Stomach (tissue), 9 donors: Measurements from ENCODE around the gene SCTR. TPM values are rescaled to one million over a fixed set of nuclear protein-coding genes. Genes with fewer than 3 reads are reported as not detected.

Source experiments
- DNase-seq, 2 donors: peaks; one replicate each; pipeline versions ENCODE4 v3.0.0 to v3.0.0-alpha.2; 2013 to 2019
- H3K27ac ChIP-seq, 5 donors: fragments of 200-600 bp in 4 of 5; sonication (generic) in 4 of 5; one replicate each; pipeline ENCODE4 v1.5.1; 2013 to 2019; ENCODE audit warnings: mild to moderate bottlenecking in 1 of 5, moderate library complexity in 1 of 5
- H3K27me3 ChIP-seq, 3 donors: fragments of 200-600 bp; sonication (generic); one replicate each; pipeline ENCODE4 v1.5.1; 2017 to 2019; ENCODE audit warnings: mixed run types in 1 of 3
- H3K36me3 ChIP-seq, 4 donors: fragments of 200-600 bp; sonication (generic); 1 replicate in 3 of 4; 2 replicates in 1 of 4; pipeline ENCODE4 v1.5.1; 2016 to 2019
- H3K4me1 ChIP-seq, 4 donors: fragments of 200-600 bp; sonication (generic); one replicate each; pipeline ENCODE4 v1.5.1; 2016 to 2019
- H3K4me3 ChIP-seq, 4 donors: fragments of 200-600 bp; sonication (generic) in 3 of 4; one replicate each; pipeline ENCODE4 v1.5.1; 2016 to 2019; ENCODE audit warnings: mild to moderate bottlenecking in 1 of 4
- H3K9me3 ChIP-seq, 4 donors: fragments of 200-600 bp; sonication (generic); one replicate each; pipeline ENCODE4 v1.5.1; 2016 to 2019
- EP300 ChIP-seq: sonication (generic); formaldehyde crosslinking; IDR thresholded peaks from one replicate; pipeline ENCODE4 v1.6.1; 2017; ENCODE audit warnings: antibody characterized with exemption
- POLR2A ChIP-seq, 4 donors: fragments of 450-650 bp; IDR thresholded peaks; one replicate each; pipeline ENCODE4 v1.6.1; 2016; ENCODE audit warnings: antibody characterized with exemption in 4 of 4, control low read depth in 2 of 4, mild to moderate bottlenecking in 1 of 4, moderate library complexity in 1 of 4
- POLR2AphosphoS5 ChIP-seq, 3 donors: sonication (generic); formaldehyde crosslinking; IDR thresholded peaks; one replicate each; pipeline ENCODE4 v1.6.1; 2016; ENCODE audit warnings: antibody characterized with exemption in 3 of 3
- WGBS, 5 donors: extraction: QIAGEN DNeasy Blood & Tissue Kit in 3 of 5; methylation state at CpG; one replicate each; pipeline versions ENCODE4 v1.1.5 to v1.1.7; 2013 to 2018; 5-methylcytosine and 5-hydroxymethylcytosine counted together
- intact Hi-C: fragments of 100-400 bp; cut with DNase I; formaldehyde crosslinking; loops from one replicate; pipeline ENCODE4 v1.15.1; 2023; ENCODE audit warnings: low total_unique reads
- polyA plus RNA-seq, 3 donors: library from polyadenylated mRNA; stranded (reverse); fragments of 200-250 nt; gene quantifications; one replicate each; pipeline ENCODE4 v1.2.3, GENCODE V29; 2013
- total RNA-seq, 5 donors: library from RNA; depleted of rRNA; stranded (reverse); fragments of >200 nt; gene quantifications; one replicate each; pipeline versions ENCODE4 v1.1.0 to v1.2.3, GENCODE V29; 2014 to 2016
- TF ChIP-seq, protein P1 (sequence below), 7 experiments: fragments of 450-650 bp in 4 of 7; fragments of 200-600 bp in 3 of 7; sonication (generic) in 3 of 7; IDR thresholded peaks; one replicate each; pipeline ENCODE4 v1.5.1; 2016 to 2019; ENCODE audit warnings: antibody characterized with exemption in 7 of 7, control low read depth in 2 of 7, mild to moderate bottlenecking in 1 of 7
- donor health status: healthy with polysubstance abuse.
- donor health status: Bipolar disorder and iron deficiency.
- donor health status: healthy.

SCTR gene
- total and polyA plus RNA-seq, 8 donors = 0.18 to 8.6 (median 4.1) TPM; not detected in 2

DNA sequence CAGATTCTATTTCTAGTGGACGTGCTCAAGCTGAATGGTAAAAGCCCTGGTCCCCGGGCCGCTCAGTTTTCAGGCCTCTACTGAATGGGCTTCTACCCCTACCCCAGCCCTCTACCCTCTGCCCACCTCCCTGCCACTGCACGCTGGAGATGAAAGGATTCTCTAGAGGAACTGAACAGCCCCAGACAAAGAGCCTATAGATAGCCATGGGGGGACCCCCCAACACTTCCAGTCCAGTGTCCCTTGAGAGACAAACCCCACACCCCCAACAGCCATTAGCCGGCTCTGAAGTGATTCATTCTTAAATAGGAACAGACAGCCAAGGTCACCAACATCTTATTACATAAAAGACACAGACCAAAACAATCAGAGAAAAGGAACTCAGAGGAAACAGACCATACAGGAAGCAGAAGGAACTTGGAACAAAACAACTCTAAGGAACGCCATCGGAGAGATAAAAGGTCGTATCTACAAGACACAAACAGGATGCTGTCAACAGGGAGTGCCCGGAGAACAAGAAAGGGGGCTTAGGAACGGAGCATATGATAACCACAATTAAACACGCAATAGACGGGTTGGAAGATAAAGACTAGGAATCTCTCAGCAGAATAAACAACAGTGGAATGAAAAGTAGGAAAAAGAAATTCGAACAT lies 69.1 kb downstream of the SCTR start:
- no peaks in the 10 kb centered on the region for H3K27me3 ChIP-seq
- no peak overlapping the region for H3K27ac ChIP-seq
- TF ChIP-seq EP300 (no peak), POLR2AphosphoS5 (IDR thresholded peaks at IDR 0.05) (no peak), POLR2A (IDR thresholded peaks at IDR 0.05) (no peak)
- TF ChIP-seq, protein P1, sequence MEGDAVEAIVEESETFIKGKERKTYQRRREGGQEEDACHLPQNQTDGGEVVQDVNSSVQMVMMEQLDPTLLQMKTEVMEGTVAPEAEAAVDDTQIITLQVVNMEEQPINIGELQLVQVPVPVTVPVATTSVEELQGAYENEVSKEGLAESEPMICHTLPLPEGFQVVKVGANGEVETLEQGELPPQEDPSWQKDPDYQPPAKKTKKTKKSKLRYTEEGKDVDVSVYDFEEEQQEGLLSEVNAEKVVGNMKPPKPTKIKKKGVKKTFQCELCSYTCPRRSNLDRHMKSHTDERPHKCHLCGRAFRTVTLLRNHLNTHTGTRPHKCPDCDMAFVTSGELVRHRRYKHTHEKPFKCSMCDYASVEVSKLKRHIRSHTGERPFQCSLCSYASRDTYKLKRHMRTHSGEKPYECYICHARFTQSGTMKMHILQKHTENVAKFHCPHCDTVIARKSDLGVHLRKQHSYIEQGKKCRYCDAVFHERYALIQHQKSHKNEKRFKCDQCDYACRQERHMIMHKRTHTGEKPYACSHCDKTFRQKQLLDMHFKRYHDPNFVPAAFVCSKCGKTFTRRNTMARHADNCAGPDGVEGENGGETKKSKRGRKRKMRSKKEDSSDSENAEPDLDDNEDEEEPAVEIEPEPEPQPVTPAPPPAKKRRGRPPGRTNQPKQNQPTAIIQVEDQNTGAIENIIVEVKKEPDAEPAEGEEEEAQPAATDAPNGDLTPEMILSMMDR (IDR thresholded peaks at IDR 0.05) = no peak
- H3K9me3 ChIP-seq = no peaks in the 10 kb centered on the region
- no peaks in the 10 kb centered on the region for H3K36me3 ChIP-seq
- intact Hi-C loops = no loop called here
- WGBS, 5 donors = 37 to 49% (median 45%) methylated on average over 13 of the region's 13 CpGs
- H3K4me3 ChIP-seq = no peak overlapping the region
- H3K4me1 ChIP-seq = no peaks in the 10 kb centered on the region
- no peak for DNase-seq

DNA sequence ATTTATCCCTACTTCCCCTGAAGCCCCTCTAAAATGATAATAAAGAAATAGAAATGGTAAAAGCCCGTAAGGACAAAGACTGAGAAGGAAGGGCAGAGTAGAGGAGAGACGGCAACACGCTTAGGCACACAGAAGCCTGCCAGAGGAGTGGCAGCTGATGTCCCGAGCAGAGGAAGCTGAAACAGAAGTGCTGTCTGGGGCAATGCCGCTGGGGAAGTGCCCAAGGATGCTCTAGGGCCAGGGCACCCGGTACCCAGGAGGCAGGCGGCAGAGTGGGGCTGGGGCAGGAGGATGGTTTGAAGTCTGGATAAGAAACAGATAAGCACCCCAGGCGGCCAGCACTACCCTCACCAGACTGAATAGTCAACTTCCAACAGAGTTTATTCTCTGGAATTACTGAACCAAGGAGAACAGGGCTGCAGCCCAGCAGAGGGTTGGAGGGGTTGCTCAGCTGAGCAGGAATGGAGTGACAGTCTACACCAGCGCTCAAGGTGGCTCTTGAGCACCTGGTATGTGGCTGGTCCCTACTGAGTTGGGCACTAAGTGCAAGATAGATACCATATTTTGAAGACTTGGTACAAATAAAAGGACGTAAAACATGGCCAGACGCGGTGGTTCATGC lies 70.2 kb downstream of the SCTR start:
- H3K27ac ChIP-seq = no peak overlapping the region
- no peak overlapping the region for H3K4me3 ChIP-seq
- H3K9me3 ChIP-seq = no peaks in the 10 kb centered on the region
- TF ChIP-seq EP300 (no peak), POLR2A (IDR thresholded peaks at IDR 0.05) (no peak), POLR2AphosphoS5 (IDR thresholded peaks at IDR 0.05) (no peak)
- TF ChIP-seq, protein P1 (IDR thresholded peaks at IDR 0.05) = no peak
- WGBS, 5 donors = 69 to 87% (median 76%) methylated on average over 12 of the region's 12 CpGs
- no peaks in the 10 kb centered on the region for H3K27me3 ChIP-seq
- DNase-seq = no peak
- intact Hi-C loops = no loop called here
- no peaks in the 10 kb centered on the region for H3K4me1 ChIP-seq
- H3K36me3 ChIP-seq = no peaks in the 10 kb centered on the region

DNA sequence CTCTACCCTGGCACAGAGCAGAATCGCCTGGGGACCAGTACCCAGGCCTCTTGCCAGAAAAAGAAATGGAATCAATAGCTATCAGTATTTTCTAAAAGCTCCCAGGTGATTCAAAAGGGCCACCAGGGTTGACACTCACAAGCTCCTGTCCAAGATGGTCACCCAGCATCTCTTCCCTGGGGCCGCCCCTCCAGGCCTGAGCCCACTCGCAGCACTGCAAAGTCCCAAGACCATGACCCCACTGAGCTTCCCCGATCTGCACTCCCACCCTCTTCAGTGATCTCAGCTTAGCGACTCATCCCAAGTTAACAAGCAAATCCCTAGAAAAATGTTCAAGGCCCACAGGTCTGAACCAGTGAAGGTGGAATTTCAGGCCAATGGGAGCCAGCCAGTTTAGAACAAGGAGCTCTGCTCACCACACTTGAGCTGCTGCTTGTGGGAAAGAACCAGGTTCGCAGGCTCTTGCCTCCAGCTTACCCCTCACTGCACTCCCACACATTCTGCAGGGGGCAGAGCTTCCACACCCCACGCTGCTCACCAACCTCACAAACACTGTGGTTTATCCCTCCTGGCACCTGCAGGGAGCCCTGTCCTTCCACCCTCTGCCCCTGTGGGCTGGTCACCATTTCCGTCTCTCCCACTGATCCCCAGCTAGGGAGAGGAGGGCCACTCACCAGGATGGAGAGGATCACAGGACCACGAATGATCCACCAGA lies 72.8 kb downstream of the SCTR start:
- intact Hi-C loops = no loop called here
- 88 to 94% (median 90%) methylated on average over 9 of the region's 9 CpGs for WGBS, 5 donors
- no peak overlapping the region for H3K4me3 ChIP-seq
- H3K4me1 ChIP-seq = no peaks in the 10 kb centered on the region
- H3K36me3 ChIP-seq = no peaks in the 10 kb centered on the region
- no peaks in the 10 kb centered on the region for H3K9me3 ChIP-seq
- H3K27ac ChIP-seq = no peak overlapping the region
- TF ChIP-seq EP300 (no peak), POLR2AphosphoS5 (IDR thresholded peaks at IDR 0.05) (no peak), POLR2A (IDR thresholded peaks at IDR 0.05) (no peak)
- TF ChIP-seq, protein P1 (IDR thresholded peaks at IDR 0.05) = no peak
- no peak for DNase-seq
- no peaks in the 10 kb centered on the region for H3K27me3 ChIP-seq

DNA sequence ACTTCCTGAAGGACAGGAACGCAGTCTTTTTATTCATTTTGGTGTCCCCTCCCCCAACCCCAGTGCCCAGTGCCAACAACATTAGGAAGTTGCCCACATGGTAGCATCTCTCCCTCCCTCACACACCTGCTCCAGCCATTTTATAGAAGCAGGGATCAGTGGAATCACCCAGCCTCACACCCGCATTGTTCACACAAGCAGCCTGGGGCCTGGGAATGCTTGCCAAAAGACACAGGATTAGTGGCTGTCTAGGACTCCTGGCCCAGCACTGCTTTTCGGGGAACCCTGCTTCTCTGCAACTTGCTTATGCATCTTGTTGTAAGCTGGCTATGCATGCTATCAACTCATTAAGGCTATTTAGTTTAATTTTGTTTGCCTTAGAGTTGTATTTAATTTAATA lies 74.8 kb downstream of the SCTR start:
- Histone ChIP-seq H3K4me1 (no peaks in the 10 kb centered on the region), H3K9me3 (no peaks in the 10 kb centered on the region), H3K36me3 (no peaks in the 10 kb centered on the region), H3K27ac (no peak overlapping the region), H3K27me3 (no peaks in the 10 kb centered on the region), H3K4me3 (no peak overlapping the region)
- intact Hi-C loops = no loop called here
- TF ChIP-seq EP300 (no peak), POLR2A (IDR thresholded peaks at IDR 0.05) (no peak), POLR2AphosphoS5 (IDR thresholded peaks at IDR 0.05) (no peak)
- TF ChIP-seq, protein P1 (IDR thresholded peaks at IDR 0.05) = no peak
- WGBS, 5 donors = 49 to 71% (median 66%) methylated on average over 3 of the region's 3 CpGs
- DNase-seq = no peak
